ENCODE data around the gene TBC1D7.

- TF ChIP-seq CTCF (IDR thresholded peaks at IDR 0.05 in 2 of 3, conservative IDR thresholded peaks at IDR 0.05 in 1 of 3; ENCODE audit: borderline replicate concordance in 1 of 3, insufficient read depth in 1 of 3, low read depth in 2 of 3, low read length in 2 of 3) (no peak), POLR2A (IDR thresholded peaks at IDR 0.05; ENCODE audit: borderline replicate concordance, extremely low read depth, insufficient read depth, insufficient read length) (no peak), EZH2 (IDR thresholded peaks at IDR 0.05) (no peak), SP1 (IDR thresholded peaks at IDR 0.05; ENCODE audit: low read depth) (no peak), EZH2phosphoT487 (IDR thresholded peaks at IDR 0.05; ENCODE audit: borderline replicate concordance) (no peak)
Observed at GRCh38 chr6:13367396-13367795, 39.1 kb upstream of the TBC1D7 start.

Data from HCT116 (cell line).